ENCODE results near the gene GAB2.

The GAB2 gene

GRCh38 chr11:78217650-78218541 lies 199.7 kb downstream of the GAB2 start:
- Histone ChIP-seq H3K36me3 (peaks cover 67% of the 10 kb centered on the region), H3K9me3 (no peaks in the 10 kb centered on the region), H3K4me1 (peaks cover 4% of the 10 kb centered on the region; the same call in 1 of the 2 replicates), H3K4me3 (ENCODE audit: low read depth, low read length) (no peak overlapping the region), H3K27me3 (no peaks in the 10 kb centered on the region)
- TF ChIP-seq, protein P1, sequence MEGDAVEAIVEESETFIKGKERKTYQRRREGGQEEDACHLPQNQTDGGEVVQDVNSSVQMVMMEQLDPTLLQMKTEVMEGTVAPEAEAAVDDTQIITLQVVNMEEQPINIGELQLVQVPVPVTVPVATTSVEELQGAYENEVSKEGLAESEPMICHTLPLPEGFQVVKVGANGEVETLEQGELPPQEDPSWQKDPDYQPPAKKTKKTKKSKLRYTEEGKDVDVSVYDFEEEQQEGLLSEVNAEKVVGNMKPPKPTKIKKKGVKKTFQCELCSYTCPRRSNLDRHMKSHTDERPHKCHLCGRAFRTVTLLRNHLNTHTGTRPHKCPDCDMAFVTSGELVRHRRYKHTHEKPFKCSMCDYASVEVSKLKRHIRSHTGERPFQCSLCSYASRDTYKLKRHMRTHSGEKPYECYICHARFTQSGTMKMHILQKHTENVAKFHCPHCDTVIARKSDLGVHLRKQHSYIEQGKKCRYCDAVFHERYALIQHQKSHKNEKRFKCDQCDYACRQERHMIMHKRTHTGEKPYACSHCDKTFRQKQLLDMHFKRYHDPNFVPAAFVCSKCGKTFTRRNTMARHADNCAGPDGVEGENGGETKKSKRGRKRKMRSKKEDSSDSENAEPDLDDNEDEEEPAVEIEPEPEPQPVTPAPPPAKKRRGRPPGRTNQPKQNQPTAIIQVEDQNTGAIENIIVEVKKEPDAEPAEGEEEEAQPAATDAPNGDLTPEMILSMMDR (IDR thresholded peaks at IDR 0.05; ENCODE audit: low read depth, low read length), result no peak
- DNase-seq, result no peak

DNA sequence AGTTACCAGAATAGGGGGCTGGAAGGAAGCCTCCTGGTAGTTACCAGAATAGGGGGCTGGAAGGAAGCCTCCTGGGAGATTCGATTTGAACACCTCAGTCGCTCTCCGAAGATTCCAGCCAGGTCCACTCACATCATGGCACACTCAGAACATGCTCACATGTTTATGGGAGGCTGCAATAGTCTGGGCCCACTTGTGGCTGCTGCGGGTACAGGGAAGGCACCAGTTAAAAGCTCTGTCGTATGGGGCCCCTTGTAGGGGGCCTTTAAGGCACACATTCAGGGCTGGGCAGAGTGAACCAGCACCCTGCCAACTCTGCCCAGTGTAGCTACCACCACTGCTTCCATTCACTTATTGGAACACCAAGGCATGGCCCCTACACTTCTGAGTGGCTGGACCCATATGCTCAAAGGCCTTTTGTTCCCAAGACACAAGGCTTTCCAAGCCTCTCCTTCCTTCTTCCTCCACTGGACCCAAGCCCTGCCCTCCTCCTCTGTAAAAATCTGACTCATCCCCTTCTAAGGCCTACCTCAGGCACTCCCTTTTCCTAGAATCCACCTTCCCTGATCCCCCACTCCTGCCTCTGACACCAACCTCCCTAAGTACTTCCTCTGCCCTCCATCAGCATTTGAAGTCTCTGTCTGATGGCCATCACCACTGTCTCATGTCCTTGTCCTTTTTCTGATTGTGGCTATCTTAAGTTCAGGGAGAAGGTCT lies 200.9 kb downstream of the GAB2 start:
- Histone ChIP-seq H3K4me3 (ENCODE audit: low read depth, low read length) (no peak overlapping the region), H3K4me1 (no peaks in the 10 kb centered on the region), H3K9me3 (no peaks in the 10 kb centered on the region), H3K36me3 (peaks cover 60% of the 10 kb centered on the region), H3K27me3 (no peaks in the 10 kb centered on the region)
- no peak for DNase-seq
- TF ChIP-seq, protein P1 (IDR thresholded peaks at IDR 0.05; ENCODE audit: low read depth, low read length), result no peak

- no peaks in the 10 kb centered on the region for H3K9me3 ChIP-seq
- no peak for DNase-seq
- no peaks in the 10 kb centered on the region for H3K4me1 ChIP-seq
- peaks cover 57% of the 10 kb centered on the region for H3K36me3 ChIP-seq
- TF ChIP-seq, protein P1 (IDR thresholded peaks at IDR 0.05; ENCODE audit: low read depth, low read length), result no peak
- H3K4me3 ChIP-seq (ENCODE audit: low read depth, low read length), result no peak overlapping the region
- H3K27me3 ChIP-seq, result no peaks in the 10 kb centered on the region
Observed at GRCh38 chr11:78216021-78216420, 201.6 kb downstream of the GAB2 start.

DNA sequence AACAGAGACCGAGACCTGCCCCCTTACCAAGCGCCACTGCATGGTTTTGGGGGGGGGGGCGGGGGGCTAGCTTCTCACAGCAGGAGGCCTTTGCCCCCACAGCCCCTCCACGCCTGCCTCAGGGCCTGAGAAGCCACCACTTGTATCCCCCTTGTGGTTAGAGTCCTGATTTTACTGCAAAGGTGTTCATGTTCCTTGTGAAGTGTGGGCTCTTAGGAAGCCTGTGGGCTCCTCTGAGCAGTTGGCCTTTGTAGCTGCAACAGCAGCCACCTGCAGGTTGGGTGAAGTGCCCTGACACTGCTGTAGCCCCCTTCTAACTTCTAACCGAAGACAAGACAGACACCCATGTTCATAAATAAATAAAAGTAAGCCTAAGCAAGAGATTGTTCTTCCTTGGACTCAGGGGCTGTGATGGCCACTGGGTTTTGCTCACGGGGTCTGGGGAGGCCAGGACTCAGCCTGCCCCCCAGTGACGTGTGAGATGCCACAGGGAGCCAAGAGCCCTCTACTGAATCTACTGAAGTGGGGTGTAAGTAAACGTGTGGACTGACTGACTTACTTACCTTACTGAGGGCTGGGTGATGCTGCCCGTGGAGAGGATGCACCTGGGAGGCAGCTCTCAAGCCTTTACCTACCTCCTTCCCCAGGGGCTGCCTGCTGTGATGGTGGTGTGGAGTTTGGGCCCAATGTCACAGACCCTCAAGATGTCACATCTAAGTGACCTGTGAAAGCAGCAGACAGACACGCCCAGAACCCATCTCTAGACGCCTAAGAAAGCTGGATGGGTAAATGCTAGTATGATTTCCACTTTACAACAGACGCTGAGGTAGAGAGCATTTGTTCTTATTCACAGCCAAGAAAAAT lies 203.1 kb downstream of the GAB2 start:
- H3K4me3 ChIP-seq (ENCODE audit: low read depth, low read length), result no peak overlapping the region
- H3K9me3 ChIP-seq, result no peaks in the 10 kb centered on the region
- TF ChIP-seq, protein P1 (IDR thresholded peaks at IDR 0.05; ENCODE audit: low read depth, low read length), result no peak
- H3K36me3 ChIP-seq, result peaks cover 54% of the 10 kb centered on the region
- DNase-seq, result no peak
- H3K27me3 ChIP-seq, result no peaks in the 10 kb centered on the region
- H3K4me1 ChIP-seq, result no peaks in the 10 kb centered on the region

GRCh38 chr11:78213526-78214330 lies 203.9 kb downstream of the GAB2 start:
- TF ChIP-seq, protein P1 (IDR thresholded peaks at IDR 0.05; ENCODE audit: low read depth, low read length), result no peak
- H3K27me3 ChIP-seq, result no peaks in the 10 kb centered on the region
- H3K36me3 ChIP-seq, result peaks cover 46% of the 10 kb centered on the region

More at GRCh38 chr11:78213526-78214330, 203.9 kb downstream of the GAB2 start:
- Histone ChIP-seq H3K9me3 (no peaks in the 10 kb centered on the region), H3K4me3 (ENCODE audit: low read depth, low read length) (no peak overlapping the region), H3K4me1 (no peaks in the 10 kb centered on the region)
- no peak for DNase-seq
